GM18526 (cell line): ENCODE data around the gene TNFRSF1A.

Experiments used
- POLR2A ChIP-seq: IDR thresholded peaks from 3 replicates; pipeline ENCODE4 v1.6.1; 2011; ENCODE audit not compliant: insufficient read length; ENCODE audit errors: extremely low read depth

TNFRSF1A gene

DNA sequence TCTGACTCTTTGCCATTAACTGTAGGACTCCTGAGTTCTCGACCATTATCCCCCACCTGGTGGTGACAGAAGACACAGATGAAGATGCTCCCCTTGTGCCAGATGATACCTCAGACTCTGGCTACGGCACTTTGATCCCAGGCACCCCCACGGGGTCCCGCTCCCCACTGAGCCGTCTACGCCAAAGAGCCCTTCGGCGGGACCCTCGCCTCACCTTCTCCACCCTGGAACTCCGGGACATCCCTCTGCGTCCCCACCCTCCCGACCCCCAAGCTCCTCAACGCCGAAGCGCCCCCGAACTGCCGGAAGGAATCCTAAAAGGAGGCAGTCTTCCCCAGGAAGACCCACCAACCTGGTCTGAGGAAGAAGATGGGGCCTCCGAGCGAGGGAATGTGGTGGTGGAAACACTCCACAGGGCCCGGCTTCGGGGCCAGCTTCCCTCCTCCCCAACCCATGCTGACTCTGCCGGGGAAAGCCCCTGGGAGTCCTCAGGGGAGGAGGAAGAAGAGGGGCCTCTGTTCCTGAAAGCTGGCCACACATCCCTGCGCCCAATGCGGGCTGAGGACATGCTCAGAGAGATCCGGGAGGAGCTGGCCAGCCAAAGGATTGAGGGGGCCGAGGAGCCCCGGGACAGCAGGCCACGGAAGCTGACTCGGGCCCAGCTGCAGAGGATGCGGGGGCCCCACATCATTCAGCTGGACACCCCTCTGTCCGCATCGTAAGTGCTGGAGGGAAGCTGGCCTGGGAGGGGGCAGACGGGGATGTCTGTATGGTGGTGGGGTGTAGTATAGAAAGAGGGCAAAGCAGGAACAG lies 14.4 kb downstream of the TNFRSF1A start:
- TF ChIP-seq POLR2A, result no peak

DNA sequence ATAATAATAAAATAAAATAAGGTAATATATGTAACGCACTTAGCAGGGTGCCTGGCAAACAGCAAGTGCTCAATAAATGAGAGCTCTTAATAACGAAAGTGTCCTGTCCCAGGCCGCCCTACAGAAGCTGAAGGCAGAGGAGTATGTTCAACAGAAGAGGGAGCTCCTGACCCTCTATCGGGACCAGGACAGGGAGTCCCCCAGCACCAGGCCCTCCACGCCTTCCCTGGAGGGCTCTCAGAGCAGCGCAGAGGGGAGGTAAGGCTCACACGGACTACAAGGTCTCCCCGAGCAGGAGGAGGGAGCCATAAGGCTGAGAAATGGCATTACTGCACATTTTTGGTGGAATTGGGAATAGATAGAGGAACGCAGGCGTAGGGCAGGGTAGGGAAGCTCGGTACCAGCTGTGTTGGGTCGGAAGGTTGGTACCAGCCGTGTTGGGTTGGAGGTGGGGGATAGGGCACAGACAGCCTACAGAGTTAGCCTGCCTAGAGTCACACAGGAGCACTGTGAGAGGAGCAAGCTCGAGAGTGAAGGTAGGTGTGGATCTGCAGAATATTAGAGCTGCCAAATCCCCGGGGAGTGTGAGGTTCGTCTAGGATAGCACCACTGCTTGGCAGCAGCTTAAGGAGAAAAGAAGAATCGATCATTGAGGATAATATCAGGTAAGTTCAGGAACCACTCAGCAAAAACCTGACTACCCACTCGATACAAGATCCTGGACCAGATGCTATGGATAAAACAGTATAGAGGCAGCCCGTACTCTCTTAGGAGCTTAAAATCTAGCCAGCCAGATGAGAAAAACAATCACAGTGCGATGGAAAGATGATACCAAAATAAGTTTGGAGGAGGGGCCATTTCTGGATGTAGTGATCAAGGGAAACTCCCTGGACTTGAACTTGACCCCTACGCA lies 15.3 kb downstream of the TNFRSF1A start:
- TF ChIP-seq POLR2A, result no peak

DNA sequence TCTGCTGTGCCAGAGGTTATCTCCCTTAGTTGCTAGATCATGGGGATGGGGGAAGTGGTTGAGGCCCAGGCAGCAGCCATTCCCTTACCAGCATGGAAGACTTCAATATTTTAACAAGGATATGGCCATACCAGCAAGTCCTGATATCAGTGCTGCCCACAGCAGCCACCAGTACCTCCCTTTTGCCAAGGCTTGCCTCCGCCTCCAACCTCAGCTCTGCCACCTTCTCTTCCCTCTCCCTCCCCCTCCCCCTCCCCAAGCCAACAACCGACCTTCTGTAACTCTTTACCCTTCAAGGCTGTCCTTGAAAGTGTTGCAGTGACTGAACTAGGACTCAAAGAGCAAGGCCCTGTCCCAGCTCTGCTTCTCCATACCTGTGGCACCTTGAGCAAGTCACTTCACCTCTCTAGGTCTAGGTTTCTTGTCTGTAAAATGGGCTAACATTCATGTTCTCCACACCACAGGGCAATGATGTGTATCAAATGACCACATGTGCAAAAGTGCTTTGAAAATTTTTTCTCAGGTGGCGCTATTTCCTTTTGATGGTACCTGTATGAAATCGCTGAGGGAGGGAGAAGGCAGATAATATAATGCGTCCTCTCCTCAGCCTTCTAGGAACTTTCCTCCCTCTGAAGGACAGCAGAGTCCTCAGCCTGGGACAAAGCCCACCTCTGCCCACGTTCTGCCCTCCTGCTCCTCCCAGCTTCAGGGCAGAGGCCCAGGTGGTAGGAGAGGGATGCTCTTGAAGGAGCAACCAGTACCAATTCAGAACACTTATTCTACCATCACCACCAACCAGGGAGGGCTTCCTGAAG lies 16.7 kb downstream of the TNFRSF1A start:
- no peak for TF ChIP-seq POLR2A

DNA sequence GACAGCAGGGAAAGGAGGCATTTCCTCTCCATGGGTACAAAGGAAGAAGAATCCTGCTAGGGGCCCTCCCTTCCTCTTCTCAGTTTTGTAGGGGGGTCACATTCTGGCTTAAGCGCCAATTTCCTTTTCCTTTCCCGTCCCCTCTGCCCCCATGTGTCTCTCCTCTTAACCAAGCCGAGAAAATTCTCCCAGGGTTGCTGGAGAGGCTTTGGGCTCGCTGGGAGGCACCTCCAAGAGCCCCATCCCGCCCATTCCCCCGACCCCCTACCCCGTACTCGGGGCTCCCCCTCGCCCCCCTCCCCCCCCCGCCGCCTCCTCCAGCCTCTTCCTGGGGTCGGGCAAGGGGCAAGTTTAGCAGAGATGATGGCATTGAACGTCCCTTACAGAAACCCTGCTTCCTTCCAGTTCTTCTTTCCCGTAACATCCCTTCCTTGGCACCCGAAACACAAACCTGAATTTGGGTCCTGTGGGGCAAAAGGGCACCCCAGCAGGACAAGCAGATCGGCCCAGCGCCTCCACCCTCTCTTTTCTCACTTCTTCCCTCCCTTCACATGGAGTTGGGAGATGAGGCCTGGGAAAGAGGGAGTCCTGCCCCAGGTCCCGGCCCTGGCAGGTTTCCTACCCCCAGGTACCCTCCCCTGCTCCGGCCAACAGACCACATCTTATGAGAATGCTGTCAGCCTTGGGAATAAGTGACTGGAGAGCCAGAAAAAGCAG lies 17.7 kb downstream of the TNFRSF1A start:
- TF ChIP-seq POLR2A, result no peak

DNA sequence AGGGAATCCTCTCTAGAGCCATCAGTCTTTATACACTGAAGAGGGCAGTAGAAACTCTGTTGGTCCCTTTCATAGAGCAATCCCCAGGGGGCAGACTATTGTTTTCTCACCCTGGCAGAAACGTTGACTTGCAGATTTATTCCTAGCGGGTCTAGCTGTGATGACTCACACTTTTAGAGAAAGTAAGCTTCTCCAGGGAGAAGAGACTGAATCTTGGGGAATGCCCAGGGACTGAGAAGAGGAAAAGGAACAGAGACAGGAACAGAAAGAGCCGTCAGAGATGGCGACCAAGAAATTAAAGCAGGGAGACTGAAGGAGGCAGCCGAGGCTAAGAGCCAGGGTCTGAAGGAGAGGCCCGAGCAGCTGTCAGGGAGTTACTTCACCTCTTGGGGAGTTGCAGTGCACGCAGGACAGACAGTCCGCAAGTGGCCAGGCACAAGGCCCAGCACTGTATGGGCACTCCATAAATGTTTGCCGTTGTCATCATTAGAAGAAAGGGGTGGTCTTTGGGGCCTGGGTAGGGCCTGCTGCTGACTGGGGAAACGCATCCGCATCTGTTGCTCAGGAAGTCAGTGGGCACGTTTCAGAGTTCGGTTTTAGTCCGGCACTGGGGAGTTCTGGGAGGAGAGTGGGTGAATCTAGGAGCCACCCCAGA lies 18.4 kb downstream of the TNFRSF1A start:
- no peak for TF ChIP-seq POLR2A

DNA sequence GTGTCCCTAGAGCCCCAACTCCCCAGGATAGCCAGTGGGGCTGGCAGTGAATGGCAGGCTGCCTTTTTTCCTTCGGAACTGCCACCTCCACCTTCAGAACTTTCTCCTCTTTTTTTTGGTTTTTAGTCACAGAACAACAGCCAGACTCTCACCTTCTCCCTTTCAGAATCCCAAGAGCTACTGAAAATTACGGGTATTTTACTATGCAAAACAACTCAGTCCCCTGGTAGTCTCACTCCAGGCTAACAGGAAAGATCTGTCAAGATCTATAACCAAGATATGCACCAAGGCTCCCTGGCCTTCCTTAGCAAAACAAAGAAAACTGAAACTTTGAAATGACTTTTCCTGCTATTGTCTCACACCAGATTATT lies 18.9 kb downstream of the TNFRSF1A start:
- TF ChIP-seq POLR2A, result no peak

DNA sequence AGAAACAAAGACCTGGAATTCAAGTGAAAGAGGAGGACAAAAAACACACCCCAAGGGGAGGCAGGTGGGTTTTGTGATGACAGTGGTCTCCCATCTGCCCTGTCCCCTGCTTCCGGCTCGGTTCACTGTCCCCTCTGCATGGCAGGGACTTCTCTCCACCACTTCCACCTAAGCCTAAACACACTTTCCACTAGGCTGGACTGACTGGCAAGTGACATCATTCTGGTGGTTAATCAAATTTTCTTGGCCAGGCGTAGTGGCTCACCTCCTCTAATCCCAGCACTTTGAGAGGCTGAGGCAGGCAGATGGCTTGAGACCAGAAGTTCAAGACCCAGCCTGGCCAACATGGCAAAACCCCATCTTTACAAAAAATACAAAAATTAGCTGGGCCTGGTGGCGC lies 19.5 kb downstream of the TNFRSF1A start:
- no peak for TF ChIP-seq POLR2A

DNA sequence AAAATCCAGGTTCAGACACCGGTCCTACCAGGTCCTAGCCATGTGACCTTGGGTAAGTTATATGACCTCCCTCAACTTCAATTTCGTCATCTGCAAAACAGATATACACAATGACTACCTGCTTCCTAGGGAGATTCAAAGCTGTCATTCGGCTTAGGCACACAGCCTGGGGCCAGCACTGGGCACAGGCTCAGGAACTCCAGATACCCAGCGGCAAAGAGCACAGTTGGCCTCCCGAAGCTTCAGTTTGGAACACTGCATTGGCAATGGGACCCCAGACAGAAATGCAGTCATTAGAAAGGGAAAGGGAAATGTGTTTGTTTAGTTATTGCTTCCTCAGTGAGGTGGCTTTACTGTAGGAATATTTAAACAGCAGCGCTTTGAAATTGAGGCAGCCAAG lies 20.0 kb downstream of the TNFRSF1A start:
- TF ChIP-seq POLR2A, result no peak

DNA sequence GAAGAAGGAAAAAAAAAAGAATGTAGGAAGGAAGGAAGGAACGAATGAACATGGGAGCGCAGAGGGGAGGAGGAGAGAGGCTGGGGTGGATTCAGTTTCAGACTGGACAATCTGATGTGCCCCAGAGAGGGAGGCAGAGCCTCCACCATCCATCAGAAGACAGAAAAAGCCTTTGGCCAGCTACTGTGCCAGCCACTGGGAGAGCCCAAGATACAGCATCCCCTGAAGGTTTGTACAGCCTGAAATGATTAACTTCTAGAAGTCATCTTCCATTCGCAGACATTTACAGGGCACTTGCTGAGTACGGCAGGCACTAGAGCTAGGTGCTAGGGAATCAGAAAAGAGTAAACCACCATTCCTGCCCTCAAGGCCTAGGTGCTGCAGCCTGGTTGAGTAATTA lies 22.4 kb downstream of the TNFRSF1A start:
- no peak for TF ChIP-seq POLR2A

DNA sequence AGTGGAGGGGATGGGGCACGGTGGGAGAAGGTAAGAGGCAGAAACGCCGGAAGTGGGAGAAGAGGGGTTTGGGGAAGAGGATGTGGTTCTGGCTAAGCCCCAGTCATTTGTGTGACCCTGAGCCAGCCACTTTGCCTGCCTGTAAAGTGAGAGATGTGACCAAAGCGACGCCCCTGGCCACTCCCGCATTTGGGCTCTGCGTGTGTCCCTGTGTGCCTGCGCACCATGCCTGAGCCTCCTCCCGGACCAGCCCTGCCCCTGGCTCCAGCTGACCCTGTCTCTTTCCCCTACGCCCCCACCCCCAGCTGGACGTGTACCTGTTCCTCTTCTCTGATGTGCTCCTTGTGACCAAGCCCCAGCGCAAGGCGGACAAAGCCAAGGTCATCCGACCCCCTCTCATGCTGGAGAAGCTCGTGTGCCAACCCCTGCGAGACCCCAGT lies 23.4 kb downstream of the TNFRSF1A start:
- no peak for TF ChIP-seq POLR2A

DNA sequence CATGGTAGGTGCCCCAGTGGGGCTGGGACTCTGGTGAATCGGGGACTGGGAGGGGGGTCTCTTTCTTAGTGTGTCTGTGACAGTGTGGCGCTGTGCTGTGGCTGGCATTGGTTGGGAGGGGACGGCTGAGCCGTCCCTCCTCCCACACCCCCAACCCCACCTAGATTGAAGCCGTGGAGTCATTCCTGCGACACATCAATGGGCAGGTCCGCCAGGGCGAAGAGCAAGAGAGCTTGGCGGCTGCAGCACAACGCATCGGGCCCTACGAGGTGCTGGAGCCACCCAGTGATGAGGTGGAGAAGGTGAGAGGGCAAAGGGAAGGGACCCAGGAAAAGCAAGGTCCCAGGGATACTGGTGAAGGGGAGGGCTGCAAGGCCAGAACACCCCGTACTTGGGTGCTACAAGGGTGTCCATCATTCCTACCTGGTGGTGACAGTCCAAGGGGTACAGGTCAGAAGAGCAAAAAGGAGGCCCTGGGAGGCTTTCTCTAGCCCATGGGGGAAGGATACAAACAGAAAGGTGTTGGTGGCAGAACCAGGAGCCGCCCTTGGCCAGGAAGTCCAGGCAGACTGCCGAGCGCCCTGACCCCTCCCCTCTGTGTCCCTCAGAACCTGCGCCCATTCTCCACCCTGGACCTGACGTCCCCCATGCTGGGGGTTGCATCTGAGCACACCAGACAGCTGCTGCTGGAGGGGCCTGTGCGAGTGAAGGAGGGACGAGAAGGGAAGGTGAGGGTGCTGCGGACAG lies 24.0 kb downstream of the TNFRSF1A start:
- no peak for TF ChIP-seq POLR2A

DNA sequence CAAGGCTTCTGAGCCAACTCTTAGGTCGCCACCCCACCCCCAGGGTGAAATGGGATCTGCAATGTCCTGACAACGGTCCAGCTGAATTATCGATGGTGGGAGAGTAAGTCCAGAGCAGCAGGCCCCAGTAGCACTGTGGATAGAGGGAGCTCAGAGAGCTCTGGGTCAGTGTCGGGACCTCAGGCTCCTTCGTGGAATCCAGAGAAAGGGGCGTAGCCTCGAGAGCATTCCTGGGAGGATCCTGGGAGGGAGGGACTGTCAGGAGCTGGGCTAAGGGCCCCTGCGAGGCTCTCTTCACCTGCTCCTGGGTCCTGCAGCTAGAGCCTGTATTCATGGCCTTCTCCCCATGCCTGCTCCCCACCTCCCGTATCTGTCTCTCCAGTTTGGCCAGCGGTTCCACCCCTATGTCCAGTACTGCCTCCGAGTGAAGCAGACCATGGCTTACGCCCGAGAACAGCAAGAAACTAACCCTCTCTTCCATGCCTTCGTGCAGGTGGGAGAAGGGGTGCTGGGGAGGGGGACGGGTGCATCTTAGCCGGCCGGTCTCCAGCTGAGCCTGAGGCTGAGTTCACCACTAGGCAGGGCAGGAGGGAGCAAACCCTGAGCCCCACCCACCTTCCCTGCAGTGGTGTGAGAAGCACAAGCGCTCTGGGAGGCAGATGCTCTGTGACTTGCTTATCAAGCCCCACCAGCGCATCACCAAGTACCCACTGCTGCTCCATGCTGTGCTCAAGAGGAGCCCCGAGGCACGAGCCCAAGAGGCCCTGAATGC lies 24.8 kb downstream of the TNFRSF1A start:
- TF ChIP-seq POLR2A, result no peak
